Measurements from ENCODE around the gene CHRNA3. TPM values are rescaled to one million over a fixed set of nuclear protein-coding genes. Genes with fewer than 3 reads are reported as not detected.

The CHRNA3 gene
- polyA plus RNA-seq (2012; ENCODE audit: insufficient read depth, insufficient read length): 14.1 TPM

- H3K4me3 ChIP-seq (ENCODE audit: low read length): peak within 1 kb of the TSS; percentile 64
- DNase-seq (ENCODE audit: low read depth, low spot score): no peak
Measured at GRCh38 chr15:78620527-78621421, at the start of gene CHRNA3. CHRNA3 (minus strand) TSS chr15:78620996; CDS start chr15:78620794, 202 bp downstream.

- no peak for DNase-seq (ENCODE audit: low read depth, low spot score)
- no peak overlapping the region for H3K4me3 ChIP-seq (ENCODE audit: low read length)
Measured at GRCh38 chr15:78668987-78669386, 48.2 kb upstream of the CHRNA3 start.

GRCh38 chr15:78667578-78668236 is 46.9 kb upstream of the CHRNA3 start:
- DNase-seq (ENCODE audit: low read depth, low spot score): no peak
- H3K4me3 ChIP-seq (ENCODE audit: low read length): no peak overlapping the region

GRCh38 chr15:78666010-78666409 is 45.2 kb upstream of the CHRNA3 start:
- no peak for DNase-seq (ENCODE audit: low read depth, low spot score)
- no peak overlapping the region for H3K4me3 ChIP-seq (ENCODE audit: low read length)

GRCh38 chr15:78663703-78664102 is 42.9 kb upstream of the CHRNA3 start:
- no peak overlapping the region for H3K4me3 ChIP-seq (ENCODE audit: low read length)
- no peak for DNase-seq (ENCODE audit: low read depth, low spot score)

- H3K4me3 ChIP-seq (ENCODE audit: low read length): no peak overlapping the region
- no peak for DNase-seq (ENCODE audit: low read depth, low spot score)
Measured at GRCh38 chr15:78662028-78662427, 41.2 kb upstream of the CHRNA3 start.

GRCh38 chr15:78661001-78661400 is 40.2 kb upstream of the CHRNA3 start:
- H3K4me3 ChIP-seq (ENCODE audit: low read length): no peak overlapping the region
- no peak for DNase-seq (ENCODE audit: low read depth, low spot score)

GRCh38 chr15:78660584-78660983 is 39.8 kb upstream of the CHRNA3 start:
- DNase-seq (ENCODE audit: low read depth, low spot score): no peak
- H3K4me3 ChIP-seq (ENCODE audit: low read length): no peak overlapping the region

GRCh38 chr15:78658823-78659222 is 38.0 kb upstream of the CHRNA3 start:
- DNase-seq (ENCODE audit: low read depth, low spot score): no peak
- no peak overlapping the region for H3K4me3 ChIP-seq (ENCODE audit: low read length)

- no peak for DNase-seq (ENCODE audit: low read depth, low spot score)
- no peak overlapping the region for H3K4me3 ChIP-seq (ENCODE audit: low read length)
Measured at GRCh38 chr15:78654272-78654671, 33.5 kb upstream of the CHRNA3 start.

GRCh38 chr15:78651930-78652615 is 31.3 kb upstream of the CHRNA3 start:
- no peak for DNase-seq (ENCODE audit: low read depth, low spot score)
- H3K4me3 ChIP-seq (ENCODE audit: low read length): no peak overlapping the region

GRCh38 chr15:78651007-78651406 is 30.2 kb upstream of the CHRNA3 start:
- no peak for DNase-seq (ENCODE audit: low read depth, low spot score)
- H3K4me3 ChIP-seq (ENCODE audit: low read length): no peak overlapping the region

GRCh38 chr15:78650022-78650421 is 29.2 kb upstream of the CHRNA3 start:
- DNase-seq (ENCODE audit: low read depth, low spot score): no peak
- no peak overlapping the region for H3K4me3 ChIP-seq (ENCODE audit: low read length)

- DNase-seq (ENCODE audit: low read depth, low spot score): no peak
- no peak overlapping the region for H3K4me3 ChIP-seq (ENCODE audit: low read length)
Measured at GRCh38 chr15:78645009-78645408, 24.2 kb upstream of the CHRNA3 start.

- H3K4me3 ChIP-seq (ENCODE audit: low read length): no peak overlapping the region
- DNase-seq (ENCODE audit: low read depth, low spot score): no peak
Measured at GRCh38 chr15:78642331-78642730, 21.5 kb upstream of the CHRNA3 start.

- H3K4me3 ChIP-seq (ENCODE audit: low read length): no peak overlapping the region
- DNase-seq (ENCODE audit: low read depth, low spot score): no peak
Measured at GRCh38 chr15:78641749-78642275, 21.0 kb upstream of the CHRNA3 start.

GRCh38 chr15:78641102-78641748 is 20.4 kb upstream of the CHRNA3 start, which contains the start of gene CHRNB4:
CHRNB4 (minus strand) TSS chr15:78641210; CDS start chr15:78641133, 77 bp downstream.
- no peak for DNase-seq (ENCODE audit: low read depth, low spot score)

GRCh38 chr15:78640527-78641101 is 19.8 kb upstream of the CHRNA3 start:
- no peak overlapping the region for H3K4me3 ChIP-seq (ENCODE audit: low read length)
- no peak for DNase-seq (ENCODE audit: low read depth, low spot score)

More at GRCh38 chr15:78641102-78641748, 20.4 kb upstream of the CHRNA3 start, which contains the start of gene CHRNB4:
- H3K4me3 ChIP-seq (ENCODE audit: low read length): no peak within 1 kb of the TSS

All from Jurkat, Clone E6-1 (cell line).